Activated naive CD8-positive, alpha-beta T cell treated with anti-CD3 and anti-CD28 coated beads, Interleukin-2, amount 10 ng/mL, durations not matched to agents 7 days and 5 days (primary cell): Measurements from ENCODE around the gene TSPO2. TPM values are rescaled to one million over a fixed set of nuclear protein-coding genes. Genes with fewer than 3 reads are reported as not detected.

Experiments used
- ATAC-seq: fragments of 150-1000 bp; cut with Tn5 transposase; one replicate; pipeline ENCODE4 v1.10.0; 2021; ENCODE audit warnings: low read depth, moderate library complexity
- POLR2A ChIA-PET: fragments of 350-600 bp; sonication (Branson Sonifier 250); formaldehyde crosslinking; loops from one replicate; lab custom pipeline; 2021; ENCODE audit warnings: antibody characterized with exemption; lab: Charles Lee
- DNase-seq: peaks from one replicate; pipeline ENCODE4 v3.0.0; 2021
- H3K27ac Mint-ChIP-seq: one replicate; pipeline ENCODE4 v1.8.0; 2022; ENCODE audit warnings: mild to moderate bottlenecking, mixed read lengths
- H3K27me3 Mint-ChIP-seq: one replicate; pipeline ENCODE4 v1.8.0; 2022; ENCODE audit warnings: mild to moderate bottlenecking, moderate library complexity, mixed read lengths
- H3K36me3 Mint-ChIP-seq: one replicate; pipeline ENCODE4 v1.8.0; 2021; ENCODE audit warnings: mild to moderate bottlenecking, mixed read lengths
- H3K4me1 Mint-ChIP-seq: one replicate; pipeline ENCODE4 v1.8.0; 2021; ENCODE audit warnings: mixed read lengths
- H3K4me3 Mint-ChIP-seq: one replicate; pipeline ENCODE4 v1.8.0; 2022; ENCODE audit warnings: mild to moderate bottlenecking, moderate library complexity, mixed read lengths
- H3K9me3 Mint-ChIP-seq: one replicate; pipeline ENCODE4 v1.8.0; 2021; ENCODE audit warnings: mixed read lengths
- total RNA-seq, 2 experiments: library from RNA; stranded (reverse); gene quantifications; one replicate each; pipeline ENCODE4 v1.2.3, GENCODE V29; 2021

Gene TSPO2
- total RNA-seq, 2 experiments from 2014 or later = not detected

DNA sequence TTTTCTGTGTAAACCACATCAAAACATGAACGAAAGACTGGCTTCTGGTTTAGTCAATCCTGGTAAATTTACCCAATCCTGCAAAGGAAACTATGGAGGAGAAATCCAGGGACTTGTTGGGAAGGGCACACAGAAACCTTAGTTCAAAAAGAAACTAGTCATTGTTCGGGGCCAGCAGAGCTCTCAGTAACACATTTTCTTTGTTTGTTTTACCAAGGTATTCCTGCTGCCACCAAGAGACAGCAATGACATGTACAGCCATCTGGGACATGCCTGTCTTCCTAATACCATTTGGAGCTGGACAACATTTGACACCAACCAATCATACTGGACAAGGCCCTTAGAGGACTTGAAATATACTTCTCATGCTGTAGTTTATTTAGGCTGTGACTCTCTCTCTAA is 21.6 kb downstream of the TSPO2 start:
- H3K4me1 Mint-ChIP-seq = peaks cover 20% of the 10 kb centered on the region
- POLR2A ChIA-PET = interaction anchor here (1.0 kb wide), 1 partner anchor 8 kb away, joined by 3 read pairs; no protein-coding TSS in a partner anchor
- H3K27ac Mint-ChIP-seq = no peak overlapping the region
- ATAC-seq = no peak
- DNase-seq = no peak
- H3K27me3 Mint-ChIP-seq = no peaks in the 10 kb centered on the region
- H3K36me3 Mint-ChIP-seq = peaks cover 25% of the 10 kb centered on the region
- H3K4me3 Mint-ChIP-seq = no peak overlapping the region
- H3K9me3 Mint-ChIP-seq = no peaks in the 10 kb centered on the region

- POLR2A ChIA-PET = no interaction called here
- Mint-ChIP-seq H3K27ac (no peak overlapping the region), H3K4me1 (peaks cover 24% of the 10 kb centered on the region), H3K27me3 (no peaks in the 10 kb centered on the region), H3K9me3 (no peaks in the 10 kb centered on the region), H3K4me3 (no peak overlapping the region), H3K36me3 (peaks cover 31% of the 10 kb centered on the region)
- DNase-seq (no peak), ATAC-seq (no peak)
Measured at GRCh38 chr6:41064841-41065240, 22.6 kb downstream of the TSPO2 start.

GRCh38 chr6:41065550-41066026 is 23.3 kb downstream of the TSPO2 start:
- peaks cover 29% of the 10 kb centered on the region for H3K36me3 Mint-ChIP-seq
- H3K27me3 Mint-ChIP-seq = no peaks in the 10 kb centered on the region
- no peaks in the 10 kb centered on the region for H3K9me3 Mint-ChIP-seq
- POLR2A ChIA-PET = no interaction called here
- DNase-seq = no peak
- peak overlapping the region; percentile 24 for H3K27ac Mint-ChIP-seq
- H3K4me1 Mint-ChIP-seq = peaks cover 27% of the 10 kb centered on the region
- no peak overlapping the region for H3K4me3 Mint-ChIP-seq
- ATAC-seq = no peak

GRCh38 chr6:41066867-41067304 is 24.6 kb downstream of the TSPO2 start:
- POLR2A ChIA-PET = no interaction called here
- Mint-ChIP-seq H3K4me1 (peaks cover 32% of the 10 kb centered on the region), H3K9me3 (no peaks in the 10 kb centered on the region), H3K4me3 (no peak overlapping the region), H3K27ac (no peak overlapping the region), H3K36me3 (peaks cover 31% of the 10 kb centered on the region), H3K27me3 (no peaks in the 10 kb centered on the region)
- ATAC-seq (no peak), DNase-seq (no peak)

DNA sequence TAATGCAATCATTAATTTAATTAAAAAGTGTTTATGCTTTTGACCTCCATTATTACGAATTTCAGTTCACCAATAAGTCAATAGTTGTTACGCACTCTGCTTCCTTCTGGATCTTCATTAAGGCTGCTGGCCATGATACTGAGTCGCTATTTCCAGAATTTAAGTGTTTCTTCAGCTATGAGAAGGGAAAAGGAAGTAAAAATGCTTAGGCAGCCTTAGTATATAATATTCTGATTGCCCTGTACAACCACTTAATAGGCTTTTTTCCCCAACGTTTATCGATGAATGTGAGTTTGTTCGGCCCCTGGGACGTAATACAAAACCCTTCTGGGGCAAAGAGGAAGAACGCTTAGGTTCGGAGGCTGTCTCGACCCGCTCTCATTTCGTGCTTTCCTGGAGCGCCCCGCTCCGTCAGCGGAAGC is 29.2 kb downstream of the TSPO2 start:
- DNase-seq = no peak
- peaks cover 47% of the 10 kb centered on the region for H3K4me1 Mint-ChIP-seq

DNA sequence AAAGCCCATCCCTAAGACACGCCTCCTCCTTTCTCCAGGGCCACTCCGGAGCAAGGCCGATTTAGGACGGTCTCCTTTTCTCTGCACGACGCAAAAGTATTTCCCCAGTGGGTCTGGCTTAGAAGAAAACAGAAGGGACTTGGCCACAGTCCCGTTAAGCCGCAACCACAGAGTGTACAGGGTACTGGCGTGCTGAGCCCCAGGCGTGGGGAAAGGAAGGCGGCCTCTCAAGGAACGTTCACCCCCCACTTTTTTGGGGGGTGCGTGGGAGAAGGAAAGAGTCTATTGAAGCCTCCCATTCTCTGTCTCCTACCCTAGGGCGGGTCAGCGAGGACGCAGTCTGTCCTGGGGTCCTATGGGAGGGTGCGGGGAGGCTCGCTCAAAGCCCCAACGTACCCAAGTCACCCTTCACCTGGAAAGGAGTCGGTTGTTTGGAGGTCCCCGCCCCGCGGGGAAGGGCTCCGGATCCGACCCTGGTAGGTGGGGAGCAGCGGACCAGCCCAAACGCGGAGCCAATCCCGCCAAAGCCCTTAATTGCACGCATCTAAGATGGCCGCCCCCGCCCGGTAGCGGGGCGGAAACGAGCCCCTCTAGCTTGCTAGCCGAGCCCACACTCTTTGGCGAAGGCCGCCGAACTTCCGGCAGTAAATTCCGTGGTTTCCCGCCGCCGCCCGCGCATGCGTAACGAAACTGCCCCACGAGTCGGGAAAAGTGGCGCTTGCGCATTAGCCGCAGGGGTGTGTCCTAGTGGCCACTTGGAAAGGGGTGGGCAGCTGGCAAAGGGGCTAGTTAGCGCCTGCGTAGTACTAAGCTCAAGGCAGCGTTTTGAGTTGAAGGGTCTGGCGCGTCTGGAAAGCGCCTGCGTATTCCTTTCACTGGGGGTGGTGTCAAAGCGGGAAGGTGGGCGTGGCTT is 29.9 kb downstream of the TSPO2 start, which contains the start of gene OARD1:
Gene OARD1, minus strand, starts transcription at position 434 of the 913 bp plus-strand sequence. CDS start 722 bp downstream, outside the sequence.
- DNase-seq (peak; percentile 99), ATAC-seq (peak; percentile 73)
- Mint-ChIP-seq H3K4me1 (peaks cover 46% of the 10 kb centered on the region), H3K27ac (peak within 1 kb of the TSS; percentile 99), H3K4me3 (peak within 1 kb of the TSS; percentile 97), H3K27me3 (no peaks in the 10 kb centered on the region), H3K9me3 (no peaks in the 10 kb centered on the region), H3K36me3 (peaks cover 22% of the 10 kb centered on the region)
- POLR2A ChIA-PET = interaction anchor here (0.6 to 2.3 kb wide), 14 partner anchors 9 to 262 kb away, joined by 3 to 16 read pairs (median 4); partner anchors contain the start of genes TREML1 and TREML2

More for the DNA sequence above, 29.2 kb downstream of the TSPO2 start:
- H3K4me3 Mint-ChIP-seq = peak overlapping the region; percentile 95
- H3K9me3 Mint-ChIP-seq = no peaks in the 10 kb centered on the region
- ATAC-seq = no peak
- POLR2A ChIA-PET = interaction anchor here (0.7 to 1.8 kb wide), 5 partner anchors 8 to 111 kb away, joined by 3 to 6 read pairs (median 3); no protein-coding TSS in a partner anchor
- H3K36me3 Mint-ChIP-seq = peaks cover 27% of the 10 kb centered on the region
- no peaks in the 10 kb centered on the region for H3K27me3 Mint-ChIP-seq
- H3K27ac Mint-ChIP-seq = peak overlapping the region; percentile 99

DNA sequence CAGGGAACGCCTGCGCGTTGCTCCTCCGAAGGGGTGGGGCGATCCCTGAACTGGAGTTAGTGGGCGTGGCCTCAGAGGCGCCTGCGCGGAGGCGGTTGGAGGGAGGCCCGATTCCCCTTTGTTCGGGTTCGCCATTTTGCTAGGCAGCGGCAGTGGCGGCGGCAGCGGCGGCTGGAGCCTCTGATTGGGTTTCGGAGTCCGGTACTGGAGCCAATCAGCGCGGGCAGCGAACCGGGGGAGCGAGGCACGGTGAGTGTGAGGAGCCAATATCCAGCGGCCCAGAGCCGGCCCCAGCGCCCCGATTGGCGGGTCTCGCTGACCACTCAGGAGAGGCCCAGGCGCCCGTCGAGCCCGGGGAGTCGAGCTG is 30.6 kb downstream of the TSPO2 start, which contains the start of gene NFYA:
Gene NFYA, plus strand, starts transcription at position 139 of the 367 bp plus-strand sequence. CDS start 6,116 bp downstream, outside the sequence.
- Mint-ChIP-seq H3K9me3 (no peaks in the 10 kb centered on the region), H3K36me3 (peaks cover 21% of the 10 kb centered on the region), H3K27me3 (no peaks in the 10 kb centered on the region), H3K4me1 (peaks cover 44% of the 10 kb centered on the region), H3K27ac (peak within 1 kb of the TSS; percentile 99), H3K4me3 (peak within 1 kb of the TSS; percentile 97)
- ATAC-seq = peak; percentile 77
- POLR2A ChIA-PET = interaction anchor here (0.6 to 2.3 kb wide), 11 partner anchors 21 to 261 kb away, joined by 3 to 16 read pairs (median 5); partner anchors contain the start of genes TREML1 and TREML2
- peak; percentile 100 for DNase-seq

GRCh38 chr6:41073203-41073967 is 31.1 kb downstream of the TSPO2 start:
- Mint-ChIP-seq H3K9me3 (no peaks in the 10 kb centered on the region), H3K4me3 (peak overlapping the region; percentile 97), H3K36me3 (peaks cover 20% of the 10 kb centered on the region), H3K4me1 (peaks cover 42% of the 10 kb centered on the region), H3K27ac (peak overlapping the region; percentile 98), H3K27me3 (no peaks in the 10 kb centered on the region)
- DNase-seq = peak; percentile 84
- peak; percentile 2 for ATAC-seq
- POLR2A ChIA-PET = interaction anchor here (0.6 to 2.3 kb wide), 10 partner anchors 20 to 261 kb away, joined by 3 to 16 read pairs (median 6); partner anchors contain the start of gene TREML2

DNA sequence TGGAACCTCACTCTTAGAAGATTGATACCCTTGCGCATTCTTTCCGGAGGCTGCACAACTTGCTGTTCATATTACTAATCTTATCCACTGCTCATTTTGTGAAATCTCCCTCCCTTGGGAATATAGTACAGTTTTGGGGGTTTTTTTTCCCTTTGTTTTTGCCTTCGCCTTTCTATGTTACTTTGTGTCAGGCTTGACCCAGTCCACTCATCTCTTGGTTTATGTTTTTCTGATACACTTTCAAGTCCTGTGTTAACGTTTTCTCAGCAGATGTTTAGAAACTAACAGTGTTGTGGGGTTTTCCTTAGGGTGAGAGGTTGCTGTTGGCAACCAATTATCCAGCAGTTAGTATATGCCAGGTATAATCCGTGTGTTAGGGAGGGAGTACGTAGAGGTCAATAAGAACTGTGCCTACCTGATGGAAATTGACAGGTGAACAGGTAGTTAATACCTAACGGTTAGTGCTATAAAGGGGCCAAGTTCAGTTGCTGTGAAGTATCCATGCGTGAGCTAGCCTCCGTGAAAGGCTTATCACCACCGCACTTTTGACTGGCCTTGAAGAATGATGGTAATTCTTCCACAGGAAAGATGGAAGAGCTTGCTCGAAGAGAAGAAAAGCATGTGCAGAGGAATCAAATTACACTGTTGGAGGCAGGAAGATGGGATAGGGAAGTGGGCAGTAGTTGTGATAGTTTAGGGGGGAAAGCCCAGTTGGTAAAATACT is 31.9 kb downstream of the TSPO2 start:
- Mint-ChIP-seq H3K9me3 (no peaks in the 10 kb centered on the region), H3K27ac (peak overlapping the region; percentile 98), H3K36me3 (peaks cover 23% of the 10 kb centered on the region), H3K4me1 (peaks cover 47% of the 10 kb centered on the region), H3K4me3 (peak overlapping the region; percentile 97), H3K27me3 (no peaks in the 10 kb centered on the region)
- POLR2A ChIA-PET = interaction anchor here (1.0 to 2.3 kb wide), 4 partner anchors 22 to 260 kb away, joined by 3 to 10 read pairs (median 5); no protein-coding TSS in a partner anchor
- DNase-seq (no peak), ATAC-seq (no peak)

DNA sequence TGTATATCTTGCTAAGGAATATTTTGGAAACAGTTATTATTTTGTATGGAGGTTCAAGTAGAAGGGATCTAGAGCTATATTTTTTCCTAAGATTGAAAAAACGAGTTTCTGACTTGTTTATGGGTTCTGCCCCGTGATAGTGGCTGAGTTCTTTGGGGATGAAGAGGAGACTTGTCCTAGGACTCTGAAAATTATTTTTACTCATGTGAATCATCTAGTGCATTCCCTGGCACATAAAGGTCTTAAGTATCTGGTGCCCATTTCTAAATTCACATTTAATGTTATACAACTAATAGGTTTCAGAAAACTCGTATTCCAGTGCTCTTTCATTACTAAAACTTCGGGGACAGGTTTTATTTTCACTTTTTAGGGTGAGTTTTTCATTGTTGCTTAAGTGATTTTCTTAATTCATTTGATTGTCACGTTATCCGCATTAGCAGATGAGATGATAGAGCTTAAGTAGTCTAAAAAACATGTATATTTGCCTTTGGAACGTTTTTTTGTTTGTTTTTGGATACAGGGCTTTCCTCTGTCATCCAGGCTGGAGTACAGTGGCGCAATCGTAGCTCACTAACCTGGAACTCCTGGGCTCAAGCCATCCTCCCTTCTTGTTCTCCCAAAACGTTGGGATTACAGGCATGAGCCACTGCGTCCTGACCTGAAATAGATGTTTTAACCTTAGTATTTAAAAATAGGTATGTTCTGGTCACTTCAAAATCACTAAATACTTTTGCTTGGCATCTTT is 32.6 kb downstream of the TSPO2 start:
- H3K4me1 Mint-ChIP-seq = peaks cover 42% of the 10 kb centered on the region
- peak overlapping the region; percentile 97 for H3K4me3 Mint-ChIP-seq
- no peaks in the 10 kb centered on the region for H3K9me3 Mint-ChIP-seq
- H3K27me3 Mint-ChIP-seq = no peaks in the 10 kb centered on the region
- H3K27ac Mint-ChIP-seq = peak overlapping the region; percentile 98
- ATAC-seq (no peak), DNase-seq (no peak)
- POLR2A ChIA-PET = interaction anchor here (1.0 to 1.7 kb wide), 3 partner anchors 23 to 259 kb away, joined by 3 to 5 read pairs (median 5); no protein-coding TSS in a partner anchor
- H3K36me3 Mint-ChIP-seq = peaks cover 22% of the 10 kb centered on the region
